ENCODE measurements around the gene UBE2I.

DNA sequence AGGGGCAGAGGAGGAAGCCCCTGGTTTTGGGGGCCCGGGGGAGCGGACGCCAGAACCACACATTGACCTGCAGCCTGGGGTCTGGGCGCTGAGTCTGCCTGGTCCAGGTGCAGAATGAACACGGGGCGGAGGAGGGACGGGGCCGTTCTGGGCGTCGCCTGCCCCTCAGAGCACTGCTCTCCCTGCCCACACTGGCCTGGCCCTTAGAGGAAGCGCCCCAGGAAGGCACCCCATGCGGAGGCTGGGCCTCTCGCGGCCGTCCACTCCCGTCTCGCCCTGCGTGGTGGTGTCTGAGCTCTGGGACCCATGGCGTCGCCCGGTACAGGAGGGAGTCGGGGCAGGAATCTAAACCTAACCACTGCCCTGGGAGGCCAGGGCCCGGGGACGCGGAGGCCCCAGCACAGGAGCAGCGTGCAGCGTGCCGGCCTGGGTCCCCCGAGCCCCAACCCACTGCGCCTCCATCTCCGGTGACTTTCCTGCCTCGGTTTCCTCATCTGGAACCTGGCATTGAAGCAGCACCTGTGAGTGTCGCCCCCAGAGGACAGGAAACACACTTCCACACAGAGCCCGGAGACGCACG, 49.2 kb upstream of the UBE2I start:
- TF ChIP-seq, protein P1, sequence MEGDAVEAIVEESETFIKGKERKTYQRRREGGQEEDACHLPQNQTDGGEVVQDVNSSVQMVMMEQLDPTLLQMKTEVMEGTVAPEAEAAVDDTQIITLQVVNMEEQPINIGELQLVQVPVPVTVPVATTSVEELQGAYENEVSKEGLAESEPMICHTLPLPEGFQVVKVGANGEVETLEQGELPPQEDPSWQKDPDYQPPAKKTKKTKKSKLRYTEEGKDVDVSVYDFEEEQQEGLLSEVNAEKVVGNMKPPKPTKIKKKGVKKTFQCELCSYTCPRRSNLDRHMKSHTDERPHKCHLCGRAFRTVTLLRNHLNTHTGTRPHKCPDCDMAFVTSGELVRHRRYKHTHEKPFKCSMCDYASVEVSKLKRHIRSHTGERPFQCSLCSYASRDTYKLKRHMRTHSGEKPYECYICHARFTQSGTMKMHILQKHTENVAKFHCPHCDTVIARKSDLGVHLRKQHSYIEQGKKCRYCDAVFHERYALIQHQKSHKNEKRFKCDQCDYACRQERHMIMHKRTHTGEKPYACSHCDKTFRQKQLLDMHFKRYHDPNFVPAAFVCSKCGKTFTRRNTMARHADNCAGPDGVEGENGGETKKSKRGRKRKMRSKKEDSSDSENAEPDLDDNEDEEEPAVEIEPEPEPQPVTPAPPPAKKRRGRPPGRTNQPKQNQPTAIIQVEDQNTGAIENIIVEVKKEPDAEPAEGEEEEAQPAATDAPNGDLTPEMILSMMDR (conservative IDR thresholded peaks at IDR 0.05; ENCODE audit: low read length), result no peak
- no peak for TF ChIP-seq EZH2phosphoT487 (IDR thresholded peaks at IDR 0.05; ENCODE audit: borderline replicate concordance)
